ENCODE results near the gene MAP2K6.

Gene MAP2K6

DNA sequence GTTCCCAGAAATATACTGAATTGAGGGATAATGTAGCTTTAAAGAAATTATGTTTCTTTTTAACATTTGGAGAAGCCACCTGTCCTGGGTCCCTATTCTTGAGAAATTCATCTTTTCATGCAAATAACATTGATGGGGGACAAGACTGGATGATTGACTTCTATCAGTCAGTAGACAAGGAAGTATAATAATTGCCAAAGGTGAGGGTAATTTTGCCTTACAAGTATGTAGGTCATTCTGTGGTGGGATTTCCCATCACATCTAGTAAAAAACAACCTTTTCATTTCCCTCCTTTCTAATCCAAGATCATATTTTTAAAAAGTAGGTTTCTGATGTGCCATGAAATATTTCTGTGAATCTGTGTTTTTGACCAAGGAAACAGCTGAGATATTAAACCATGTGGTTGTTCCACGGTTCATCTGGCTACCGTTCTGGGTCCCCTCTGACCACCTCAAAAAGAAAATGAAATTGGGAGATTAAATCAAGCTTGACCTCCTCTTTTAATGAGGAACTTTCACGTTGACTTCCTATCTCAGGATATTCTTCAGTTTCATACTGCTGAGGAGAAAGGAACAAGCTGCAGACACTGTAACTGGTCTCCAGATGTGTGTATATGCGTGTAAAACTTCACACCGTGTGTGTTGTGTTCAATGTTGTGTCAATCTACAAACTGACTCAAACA, 138.6 kb downstream of the MAP2K6 start:
- CTCF ChIA-PET: interaction anchor here (0.8 kb wide), 1 partner anchor 17 kb away, joined by 4 read pairs; no protein-coding TSS in a partner anchor
- DNase-seq (ENCODE audit: extremely low spot score): no peak
- POLR2A ChIA-PET: no interaction called here
- no peak for TF ChIP-seq ZNF384 (IDR thresholded peaks at IDR 0.05)
- TF ChIP-seq L3MBTL2 (conservative IDR thresholded peaks at IDR 0.05): no peak
- TF ChIP-seq FOXA1 (IDR thresholded peaks at IDR 0.05): no peak
- TF ChIP-seq ELF4 (IDR thresholded peaks at IDR 0.05): no peak
- no peak for TF ChIP-seq CTBP1 (IDR thresholded peaks at IDR 0.05; ENCODE audit: borderline replicate concordance)
- TF ChIP-seq FOXK2 (IDR thresholded peaks at IDR 0.05): no peak
- no peak for TF ChIP-seq HDGF (IDR thresholded peaks at IDR 0.05; ENCODE audit: borderline replicate concordance)
- no peak for TF ChIP-seq BHLHE40 (IDR thresholded peaks at IDR 0.05; ENCODE audit: borderline replicate concordance)
- TF ChIP-seq LEF1 (IDR thresholded peaks at IDR 0.05; ENCODE audit: borderline replicate concordance): no peak
- TF ChIP-seq NFRKB (IDR thresholded peaks at IDR 0.05): no peak
- no peak for TF ChIP-seq TARDBP (IDR thresholded peaks at IDR 0.05)
- TF ChIP-seq ARNT (IDR thresholded peaks at IDR 0.05): no peak
- no peak for TF ChIP-seq FOXM1 (IDR thresholded peaks at IDR 0.05; ENCODE audit: borderline replicate concordance)
- TF ChIP-seq SUZ12 (IDR thresholded peaks at IDR 0.05): no peak
- TF ChIP-seq PKNOX1 (IDR thresholded peaks at IDR 0.05): no peak
- no peak for TF ChIP-seq SP1 (IDR thresholded peaks at IDR 0.05)

DNA sequence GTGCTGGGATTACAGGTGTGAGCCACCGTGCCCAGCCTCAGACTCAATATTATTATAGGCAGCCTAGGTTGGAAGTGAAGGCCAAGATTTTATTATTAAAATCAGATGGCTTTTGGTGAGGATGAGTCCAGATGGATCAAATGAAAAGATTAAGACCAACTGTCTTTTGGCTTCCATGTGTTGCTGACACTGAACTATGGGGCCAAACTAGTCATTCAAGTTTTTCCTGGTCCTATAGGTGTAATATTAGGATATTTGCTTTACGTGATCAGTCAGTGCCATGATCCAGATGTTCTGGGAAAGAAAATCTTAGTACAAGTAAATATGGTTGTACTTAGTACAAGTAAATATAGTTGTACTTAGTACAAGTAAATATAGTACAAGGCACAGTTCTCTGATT, 140.6 kb downstream of the MAP2K6 start:
- ChIA-PET CTCF (no interaction called here), POLR2A (no interaction called here)
- DNase-seq (ENCODE audit: extremely low spot score): no peak
- TF ChIP-seq LEF1 (IDR thresholded peaks at IDR 0.05; ENCODE audit: borderline replicate concordance) (no peak), NFRKB (IDR thresholded peaks at IDR 0.05) (no peak), L3MBTL2 (conservative IDR thresholded peaks at IDR 0.05) (no peak), SUZ12 (IDR thresholded peaks at IDR 0.05) (no peak), TARDBP (IDR thresholded peaks at IDR 0.05) (no peak), BHLHE40 (IDR thresholded peaks at IDR 0.05; ENCODE audit: borderline replicate concordance) (no peak), ARNT (IDR thresholded peaks at IDR 0.05) (no peak)

- DNase-seq (ENCODE audit: extremely low spot score): no peak
- CTCF ChIA-PET: interaction anchor here (1.3 kb wide), 1 partner anchor 11 kb away, joined by 3 read pairs; no protein-coding TSS in a partner anchor
- TF ChIP-seq BHLHE40 (IDR thresholded peaks at IDR 0.05; ENCODE audit: borderline replicate concordance) (no peak), CTBP1 (IDR thresholded peaks at IDR 0.05; ENCODE audit: borderline replicate concordance) (no peak)
- POLR2A ChIA-PET: no interaction called here
These were observed 142.8 kb downstream of the MAP2K6 start for GRCh38 chr17:69557339-69557738.

- DNase-seq (ENCODE audit: extremely low spot score): no peak
- ChIA-PET POLR2A (no interaction called here), CTCF (no interaction called here)
- TF ChIP-seq NFRKB (IDR thresholded peaks at IDR 0.05): no peak
- TF ChIP-seq HDGF (IDR thresholded peaks at IDR 0.05; ENCODE audit: borderline replicate concordance): no peak
- no peak for TF ChIP-seq SUZ12 (IDR thresholded peaks at IDR 0.05)
- no peak for TF ChIP-seq FOXK2 (IDR thresholded peaks at IDR 0.05)
These were observed 144.3 kb downstream of the MAP2K6 start for GRCh38 chr17:69558796-69559195.

GRCh38 chr17:69560987-69561441, 146.5 kb downstream of the MAP2K6 start:
- DNase-seq (ENCODE audit: extremely low spot score): no peak
- ChIA-PET POLR2A (no interaction called here), CTCF (interaction anchor here (0.9 kb wide), 1 partner anchor 9 kb away, joined by 3 read pairs; no protein-coding TSS in a partner anchor)
- TF ChIP-seq HDGF (IDR thresholded peaks at IDR 0.05; ENCODE audit: borderline replicate concordance): no peak
- no peak for TF ChIP-seq ZNF384 (IDR thresholded peaks at IDR 0.05)
- TF ChIP-seq SP1 (IDR thresholded peaks at IDR 0.05): no peak
- TF ChIP-seq NFRKB (IDR thresholded peaks at IDR 0.05): no peak
- TF ChIP-seq SUZ12 (IDR thresholded peaks at IDR 0.05): no peak
- no peak for TF ChIP-seq CTBP1 (IDR thresholded peaks at IDR 0.05; ENCODE audit: borderline replicate concordance)

GRCh38 chr17:69561462-69561861, 147.0 kb downstream of the MAP2K6 start:
- CTCF ChIA-PET: interaction anchor here (0.9 to 1.0 kb wide), 2 partner anchors 10 to 37 kb away, joined by 3 read pairs; no protein-coding TSS in a partner anchor
- POLR2A ChIA-PET: no interaction called here
- DNase-seq (ENCODE audit: extremely low spot score): no peak
- TF ChIP-seq FOXM1 (IDR thresholded peaks at IDR 0.05; ENCODE audit: borderline replicate concordance) (no peak), L3MBTL2 (conservative IDR thresholded peaks at IDR 0.05) (no peak), ELF4 (IDR thresholded peaks at IDR 0.05) (no peak), CTBP1 (IDR thresholded peaks at IDR 0.05; ENCODE audit: borderline replicate concordance) (no peak), TARDBP (IDR thresholded peaks at IDR 0.05) (no peak), PKNOX1 (IDR thresholded peaks at IDR 0.05) (no peak), SUZ12 (IDR thresholded peaks at IDR 0.05) (no peak), BHLHE40 (IDR thresholded peaks at IDR 0.05; ENCODE audit: borderline replicate concordance) (no peak), ZNF384 (IDR thresholded peaks at IDR 0.05) (no peak), LEF1 (IDR thresholded peaks at IDR 0.05; ENCODE audit: borderline replicate concordance) (no peak), NFRKB (IDR thresholded peaks at IDR 0.05) (no peak)

DNA sequence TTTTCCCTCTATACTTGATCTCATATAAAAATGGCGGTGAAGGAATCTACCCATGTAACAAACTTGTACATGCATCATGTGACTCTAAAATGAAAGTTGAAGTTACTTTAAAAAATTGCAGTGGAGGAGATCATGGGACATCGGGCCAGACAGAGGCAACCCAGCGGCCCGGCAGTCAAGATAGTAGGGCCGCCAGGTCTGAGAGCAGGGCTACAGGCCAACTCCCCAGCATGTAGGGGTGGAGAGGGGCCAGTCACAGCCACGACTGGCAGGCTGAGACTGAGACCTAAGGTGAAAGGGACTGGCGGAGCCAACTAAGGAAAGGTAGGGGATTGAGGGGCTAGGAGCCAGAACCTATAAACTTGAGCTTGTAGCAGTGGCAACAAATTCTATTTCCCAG, 150.9 kb downstream of the MAP2K6 start:
- POLR2A ChIA-PET: no interaction called here
- CTCF ChIA-PET: interaction anchor here (0.6 to 0.8 kb wide), 2 partner anchors 41 to 602 kb away, joined by 3 read pairs; no protein-coding TSS in a partner anchor
- no peak for DNase-seq (ENCODE audit: extremely low spot score)
- TF ChIP-seq SP1 (IDR thresholded peaks at IDR 0.05) (no peak), SUZ12 (IDR thresholded peaks at IDR 0.05) (no peak), L3MBTL2 (conservative IDR thresholded peaks at IDR 0.05) (no peak), FOXM1 (IDR thresholded peaks at IDR 0.05; ENCODE audit: borderline replicate concordance) (no peak), LEF1 (IDR thresholded peaks at IDR 0.05; ENCODE audit: borderline replicate concordance) (no peak), ZNF384 (IDR thresholded peaks at IDR 0.05) (no peak)
